Limb (tissue), 2 donors: ENCODE measurements around the gene ARF1.

Experiments used
- DNase-seq, 2 donors: peaks; one replicate each; pipeline ENCODE4 v3.0.0-alpha.2; 2016; ENCODE audit errors: extremely low spot score in 2 of 2

ARF1 gene

DNA sequence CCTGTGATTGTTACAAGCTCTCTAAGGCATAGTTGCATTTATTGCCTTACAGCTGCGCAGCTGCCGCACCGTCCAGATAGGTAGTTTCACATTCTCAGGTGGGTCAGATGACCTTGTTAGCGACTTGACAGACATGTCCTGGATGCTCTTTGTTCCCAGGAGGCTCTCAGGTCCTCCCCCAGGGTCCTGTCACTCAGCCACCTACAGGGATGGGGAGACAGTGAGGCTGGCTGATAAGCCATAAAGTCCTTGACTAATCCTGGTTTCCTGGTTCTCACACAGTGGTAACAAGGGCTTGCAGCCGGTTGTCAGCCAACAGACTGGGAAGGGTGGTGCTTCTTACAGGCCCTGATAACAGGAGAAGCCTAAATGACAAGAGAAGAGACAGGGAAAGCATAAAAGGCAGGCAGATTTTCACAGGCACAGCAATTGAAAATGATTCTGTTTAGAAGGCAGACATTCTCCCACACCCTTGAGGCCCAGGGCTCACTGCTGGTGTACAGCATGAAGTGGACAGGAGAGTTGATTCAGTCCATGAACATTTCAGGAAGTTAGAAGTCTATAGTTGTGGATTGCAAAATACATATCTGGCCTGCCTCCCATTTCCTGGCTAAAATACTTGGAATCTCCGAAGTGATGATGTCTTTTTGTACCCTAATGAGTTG lies 2.9 kb downstream of the ARF1 start:
- DNase-seq: no peak

- no peak for DNase-seq
Measured at GRCh38 chr1:228087771-228088251, 5.3 kb downstream of the ARF1 start.

DNA sequence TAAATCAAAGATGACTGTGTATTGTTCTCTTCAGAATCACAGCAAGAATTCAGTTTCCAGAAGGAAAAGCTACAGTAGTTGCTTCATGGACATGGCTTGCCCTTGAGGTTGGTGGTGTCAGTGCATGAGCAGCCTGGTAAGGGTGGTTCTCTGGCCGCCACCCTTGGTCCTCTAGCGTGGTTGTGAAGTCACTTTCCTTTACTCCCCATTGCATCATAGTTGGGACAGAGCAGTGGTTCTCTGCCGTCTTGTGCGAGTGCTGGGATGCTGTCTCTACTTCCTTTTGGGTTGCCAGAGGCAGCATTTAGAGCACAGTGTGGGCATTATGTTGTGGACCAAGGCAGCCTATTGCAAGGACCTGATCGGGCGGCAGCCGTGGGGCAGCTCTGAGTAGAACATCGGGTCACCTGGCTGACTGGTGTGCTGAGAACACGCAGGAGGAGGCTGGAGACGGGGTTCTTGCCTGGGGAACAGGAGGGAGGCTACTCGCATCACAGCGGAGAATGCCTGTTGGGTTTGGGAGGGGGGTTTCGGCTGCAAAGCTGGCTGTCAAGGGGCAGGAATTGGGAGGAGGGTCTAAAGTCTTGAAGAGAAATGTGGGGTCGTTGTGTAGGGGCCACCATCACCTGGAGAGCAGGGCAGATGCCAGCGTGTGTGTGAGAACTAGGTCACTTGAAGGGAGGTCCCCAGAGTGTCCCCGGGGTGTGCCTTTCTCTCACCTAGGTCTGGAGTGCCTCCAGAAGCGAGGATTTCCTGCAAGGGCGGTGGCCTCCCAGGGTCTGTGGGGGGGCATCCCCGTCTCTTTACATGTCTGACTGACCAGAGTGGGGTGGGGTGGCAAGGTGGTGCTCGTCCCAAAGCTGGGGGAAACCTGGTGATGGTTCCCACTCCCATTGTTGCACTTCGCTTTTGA lies 6.3 kb downstream of the ARF1 start:
- no peak for DNase-seq

GRCh38 chr1:228089519-228090380 lies 7.2 kb downstream of the ARF1 start:
- no peak for DNase-seq

DNA sequence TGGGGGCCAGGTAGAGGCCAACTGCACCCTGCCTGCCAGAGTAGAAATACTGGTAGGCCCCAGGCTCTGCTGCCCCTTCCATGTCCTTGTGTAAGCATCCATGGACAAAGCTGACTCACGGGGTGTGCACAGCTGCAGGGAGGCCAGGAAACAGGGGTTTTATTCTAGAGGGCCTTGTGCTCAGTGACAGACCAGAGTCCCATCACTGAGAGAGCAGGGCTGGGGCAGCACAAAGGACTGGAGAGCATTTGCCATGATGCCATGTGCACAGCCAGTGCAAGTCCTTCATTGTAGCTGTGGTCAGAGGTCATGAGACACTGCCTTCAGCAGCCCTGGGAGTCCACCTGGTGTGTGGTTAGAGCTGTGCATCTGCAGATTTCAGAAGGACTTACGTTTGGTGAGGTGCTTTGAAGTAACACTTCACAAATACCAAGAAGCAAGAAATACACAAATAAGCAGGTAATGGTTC lies 8.1 kb downstream of the ARF1 start:
- DNase-seq: no peak

DNA sequence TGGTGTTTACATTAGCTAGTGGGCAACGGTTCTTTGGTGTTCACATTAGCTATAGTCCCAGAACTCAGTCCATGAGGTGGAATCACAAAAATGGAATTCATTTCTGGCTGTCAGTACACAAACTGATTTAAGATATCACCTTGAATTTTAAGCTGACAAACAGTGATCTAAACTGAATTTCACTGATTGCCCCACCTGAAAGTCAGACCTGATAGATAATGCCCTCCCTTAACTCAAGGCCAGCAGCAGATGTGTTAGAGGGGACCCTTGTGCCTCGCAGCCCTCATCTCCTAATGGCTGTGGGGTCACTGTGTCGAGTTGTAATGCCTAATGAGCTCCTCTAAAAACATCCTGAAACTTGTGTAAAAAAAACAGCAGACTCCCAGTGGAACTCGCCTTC lies 8.6 kb downstream of the ARF1 start:
- no peak for DNase-seq

DNA sequence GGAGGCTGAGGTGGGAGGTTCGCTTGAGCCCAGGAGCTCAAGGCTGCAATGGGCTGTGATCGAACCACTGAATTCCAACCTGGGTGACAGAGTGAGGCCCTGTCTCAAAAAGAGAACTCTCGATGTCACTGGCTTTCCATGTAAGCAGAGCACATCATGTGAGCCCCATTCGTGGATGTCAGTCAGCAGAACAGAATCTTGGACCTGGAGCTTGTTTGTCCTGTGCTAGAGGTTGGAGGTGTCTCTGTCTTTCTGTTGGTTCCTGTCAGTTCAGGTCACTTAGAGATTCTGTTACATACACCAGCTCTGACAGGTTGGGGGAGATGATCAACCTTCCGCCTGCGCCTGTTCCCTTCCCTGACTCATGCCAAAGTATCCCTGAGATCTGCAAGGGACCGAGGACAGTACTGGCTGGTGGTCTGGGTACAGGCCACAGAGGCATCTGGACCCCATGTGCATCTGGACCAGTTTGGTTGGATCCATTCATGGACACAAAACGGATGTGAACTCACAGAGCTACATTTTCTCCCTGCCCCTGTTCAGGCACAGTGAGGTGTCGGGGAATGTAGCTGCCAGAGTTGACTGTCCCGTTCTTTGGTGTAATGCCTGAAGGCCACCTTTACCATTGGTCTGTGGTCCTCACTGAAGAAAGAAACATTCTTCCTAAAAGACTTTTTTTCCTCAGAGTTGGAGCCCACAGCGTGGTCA lies 10.0 kb downstream of the ARF1 start:
- DNase-seq: no peak

DNA sequence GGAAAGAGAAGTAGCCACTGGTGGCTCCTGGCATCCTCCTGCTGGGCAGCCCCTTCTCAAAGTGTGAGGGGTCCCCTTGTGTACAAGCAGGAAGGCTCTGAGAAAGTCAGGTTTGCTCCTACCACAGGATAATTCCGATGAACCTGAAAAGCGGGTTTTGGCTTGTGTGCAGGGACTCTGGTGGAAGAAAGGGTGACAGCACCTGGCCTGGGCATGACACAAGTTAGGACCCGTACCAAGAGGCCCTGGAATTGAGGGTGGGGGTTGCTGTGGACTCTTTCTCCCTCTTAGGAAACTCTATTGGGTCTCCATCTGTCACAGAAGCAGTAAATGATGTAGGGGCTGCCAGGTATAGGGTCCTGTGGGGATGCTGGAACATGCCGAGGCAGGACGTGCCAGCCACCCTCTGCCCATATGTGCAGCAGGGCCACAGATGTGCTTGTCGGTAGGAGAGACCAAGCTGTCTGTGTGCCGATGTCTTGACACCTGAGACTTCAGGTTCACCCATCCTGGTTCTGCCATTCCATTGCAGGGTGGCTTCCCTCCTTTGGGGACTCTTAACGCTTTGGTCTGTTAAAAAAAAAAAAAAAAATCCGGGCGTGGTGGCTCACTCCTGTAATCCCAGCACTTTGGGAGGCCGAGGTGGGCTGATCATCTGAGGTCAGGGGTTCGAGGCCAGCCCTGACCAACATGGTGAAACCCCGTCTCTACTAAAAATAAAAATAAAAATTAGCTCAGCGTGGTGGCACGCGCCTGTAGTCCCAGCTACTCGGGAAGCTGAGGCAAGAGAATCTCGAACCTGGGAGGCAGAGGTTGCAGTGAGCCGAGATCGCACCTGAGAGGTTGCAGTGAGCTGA lies 10.8 kb downstream of the ARF1 start:
- no peak for DNase-seq

DNA sequence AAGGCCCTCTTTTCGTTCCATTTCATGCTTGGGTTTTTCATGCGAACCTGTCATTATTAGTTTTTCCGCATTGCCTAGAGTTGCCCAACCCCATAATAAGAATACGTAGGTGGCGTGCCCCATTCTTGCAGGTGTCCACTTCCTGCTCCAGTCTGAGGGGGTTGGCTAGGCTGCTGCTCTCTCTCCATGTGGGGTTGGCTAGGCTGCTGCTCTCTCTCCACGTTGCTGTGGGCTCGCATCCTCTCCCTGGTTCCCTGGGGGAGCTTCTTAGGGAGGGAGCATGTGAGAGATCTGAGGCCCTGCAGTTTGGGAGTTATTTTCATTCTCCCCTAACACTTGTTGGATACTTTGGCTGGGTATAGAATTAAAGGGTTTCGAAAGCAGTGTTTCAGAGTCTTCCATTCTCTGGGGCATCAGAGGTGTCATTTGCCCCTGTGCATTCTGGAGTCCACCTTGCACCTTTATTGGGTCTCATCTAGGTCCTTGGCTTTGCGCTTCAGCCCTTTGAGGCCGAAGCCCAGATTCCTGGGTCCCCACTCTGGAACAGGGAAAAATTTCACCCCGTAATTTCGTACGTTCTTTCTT lies 12.0 kb downstream of the ARF1 start:
- no peak for DNase-seq

- DNase-seq: no peak
Measured at GRCh38 chr1:228095161-228095560, 12.7 kb downstream of the ARF1 start.

DNA sequence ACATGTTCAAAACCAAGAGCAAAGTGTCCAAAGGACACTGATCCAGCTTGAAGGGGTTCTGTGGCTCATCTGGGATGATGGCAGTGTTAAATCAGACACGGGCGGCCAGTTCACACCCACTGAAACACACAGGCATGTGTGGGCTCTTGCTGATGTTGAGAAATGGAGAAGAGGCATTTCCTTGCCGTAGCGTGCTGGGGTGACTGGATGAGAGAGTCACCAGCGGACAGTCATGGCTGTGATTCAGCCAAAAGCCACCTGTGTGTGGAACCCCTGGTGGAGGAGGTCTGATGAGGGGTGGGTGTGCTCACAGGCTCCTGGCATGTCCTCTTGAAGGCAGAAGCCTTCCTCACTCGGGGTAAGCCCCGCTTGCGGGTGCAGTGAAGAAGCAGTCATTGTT lies 13.4 kb downstream of the ARF1 start:
- no peak for DNase-seq

DNA sequence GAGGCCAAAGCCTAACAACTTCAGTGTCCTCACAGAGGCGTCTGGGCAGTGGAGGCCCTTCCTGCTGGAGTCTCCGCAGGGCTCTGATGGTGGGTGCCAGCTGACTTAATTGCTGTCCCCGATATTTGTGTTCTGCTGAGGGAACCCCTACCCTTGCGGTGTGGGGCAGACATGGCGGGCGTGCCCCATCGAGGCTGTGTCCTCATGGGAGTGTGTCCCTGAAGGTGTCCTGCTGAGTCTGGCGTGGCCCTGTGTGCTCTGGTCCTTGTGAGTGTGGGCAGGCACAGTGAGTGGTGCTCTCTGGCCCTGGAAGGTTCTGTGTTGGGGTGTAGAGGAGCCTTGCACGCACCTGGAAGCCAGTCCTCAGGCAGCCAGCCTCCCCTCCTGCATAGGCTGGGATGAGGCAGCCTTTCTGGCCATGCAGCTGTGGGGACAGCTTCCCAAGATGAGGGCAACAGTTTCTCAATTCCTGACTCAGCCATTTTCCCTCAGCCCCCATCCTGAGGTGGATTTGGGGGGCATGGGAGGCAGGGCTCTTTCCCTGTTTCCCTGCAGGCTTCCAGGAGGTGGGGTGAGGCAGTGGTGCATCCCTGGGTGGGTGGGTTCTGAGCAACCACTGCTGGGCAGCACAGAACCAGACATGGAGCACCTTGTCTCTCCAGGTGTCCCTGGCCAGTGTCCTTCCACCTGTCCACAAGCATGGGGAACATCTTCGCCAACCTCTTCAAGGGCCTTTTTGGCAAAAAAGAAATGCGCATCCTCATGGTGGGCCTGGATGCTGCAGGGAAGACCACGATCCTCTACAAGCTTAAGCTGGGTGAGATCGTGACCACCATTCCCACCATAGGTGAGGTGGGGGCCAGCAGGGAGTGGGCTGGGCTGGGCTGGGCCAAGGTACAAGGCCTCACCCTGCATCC lies 14.2 kb downstream of the ARF1 start:
- no peak for DNase-seq

DNA sequence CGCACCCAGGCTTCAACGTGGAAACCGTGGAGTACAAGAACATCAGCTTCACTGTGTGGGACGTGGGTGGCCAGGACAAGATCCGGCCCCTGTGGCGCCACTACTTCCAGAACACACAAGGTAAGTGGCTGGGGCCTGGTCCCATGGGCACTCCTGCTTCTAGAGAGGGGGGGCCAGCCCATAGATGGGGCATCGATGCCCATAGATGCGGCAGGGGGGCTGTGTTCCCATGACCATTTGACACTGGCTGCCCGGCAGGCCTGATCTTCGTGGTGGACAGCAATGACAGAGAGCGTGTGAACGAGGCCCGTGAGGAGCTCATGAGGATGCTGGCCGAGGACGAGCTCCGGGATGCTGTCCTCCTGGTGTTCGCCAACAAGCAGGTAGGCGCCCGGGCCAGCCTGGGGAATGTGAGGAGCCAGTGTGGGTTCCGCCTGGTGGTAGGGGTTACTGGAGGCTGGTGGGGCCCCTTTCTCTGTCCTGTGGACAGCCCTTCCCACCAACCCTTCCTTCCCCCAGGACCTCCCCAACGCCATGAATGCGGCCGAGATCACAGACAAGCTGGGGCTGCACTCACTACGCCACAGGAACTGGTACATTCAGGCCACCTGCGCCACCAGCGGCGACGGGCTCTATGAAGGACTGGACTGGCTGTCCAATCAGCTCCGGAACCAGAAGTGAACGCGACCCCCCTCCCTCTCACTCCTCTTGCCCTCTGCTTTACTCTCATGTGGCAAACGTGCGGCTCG lies 15.0 kb downstream of the ARF1 start:
- no peak for DNase-seq

DNA sequence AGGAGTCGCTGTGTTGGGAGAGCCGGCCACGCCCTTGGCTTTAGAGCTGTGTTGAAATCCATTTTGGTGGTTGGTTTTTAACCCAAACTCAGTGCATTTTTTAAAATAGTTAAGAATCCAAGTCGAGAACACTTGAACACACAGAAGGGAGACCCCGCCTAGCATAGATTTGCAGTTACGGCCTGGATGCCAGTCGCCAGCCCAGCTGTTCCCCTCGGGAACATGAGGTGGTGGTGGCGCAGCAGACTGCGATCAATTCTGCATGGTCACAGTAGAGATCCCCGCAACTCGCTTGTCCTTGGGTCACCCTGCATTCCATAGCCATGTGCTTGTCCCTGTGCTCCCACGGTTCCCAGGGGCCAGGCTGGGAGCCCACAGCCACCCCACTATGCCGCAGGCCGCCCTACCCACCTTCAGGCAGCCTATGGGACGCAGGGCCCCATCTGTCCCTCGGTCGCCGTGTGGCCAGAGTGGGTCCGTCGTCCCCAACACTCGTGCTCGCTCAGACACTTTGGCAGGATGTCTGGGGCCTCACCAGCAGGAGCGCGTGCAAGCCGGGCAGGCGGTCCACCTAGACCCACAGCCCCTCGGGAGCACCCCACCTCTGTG lies 15.9 kb downstream of the ARF1 start:
- DNase-seq: no peak

GRCh38 chr1:228099331-228099732 lies 16.8 kb downstream of the ARF1 start:
- no peak for DNase-seq

DNA sequence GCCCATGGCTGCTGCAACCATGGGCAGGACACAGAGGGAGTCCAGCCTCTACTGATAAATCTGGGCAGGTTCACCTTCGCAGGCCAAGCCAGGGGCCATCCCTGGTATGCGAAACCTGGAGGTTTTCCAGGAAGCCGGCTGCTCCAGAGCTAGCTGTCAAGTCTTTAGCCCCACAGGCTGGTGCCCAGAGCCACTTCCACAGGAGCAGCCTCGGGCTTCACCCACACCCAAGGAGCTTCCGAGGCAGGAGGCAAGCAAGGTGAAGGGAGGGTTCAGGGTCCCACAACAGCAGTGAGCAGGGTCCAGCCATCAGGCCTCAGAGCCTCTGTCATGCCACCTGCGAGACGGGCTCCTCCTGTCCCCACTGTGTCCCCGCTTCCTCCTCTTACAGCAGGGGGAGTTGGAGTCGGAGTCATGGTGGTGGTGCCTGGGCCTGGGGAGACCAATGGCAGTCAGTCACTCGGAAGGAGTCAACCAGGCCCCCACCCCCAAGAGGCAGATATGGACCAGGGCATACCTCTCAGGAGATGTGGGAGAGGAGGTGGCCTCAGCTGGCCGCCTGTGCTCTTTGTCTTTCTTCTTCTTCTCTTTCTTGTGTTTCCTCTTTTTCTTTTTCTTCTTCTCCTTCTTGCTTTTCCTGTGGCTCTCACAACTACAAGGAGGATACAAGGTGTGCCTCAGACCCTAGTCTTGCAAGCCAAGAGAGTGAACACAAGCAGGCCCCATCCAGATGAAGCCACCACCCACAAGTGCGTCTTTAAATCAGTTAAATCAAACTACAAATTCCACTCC lies 18.5 kb downstream of the ARF1 start:
- DNase-seq: no peak

GRCh38 chr1:228101614-228101993 lies 19.1 kb downstream of the ARF1 start:
- no peak for DNase-seq
